ENCODE data around the gene LRRC15. TPM values are rescaled to one million over a fixed set of nuclear protein-coding genes. Genes with fewer than 3 reads are reported as not detected.

The LRRC15 gene
- polyA plus RNA-seq, 3 donors = not detected

- no peak for DNase-seq
- peaks cover 27% of the 10 kb centered on the region for H3K4me1 Mint-ChIP-seq
- H3K36me3 Mint-ChIP-seq = no peaks in the 10 kb centered on the region
- Histone ChIP-seq H3K9ac (ENCODE audit: insufficient read depth, low read length, poor library complexity, severe bottlenecking) (no peak overlapping the region), H3K4me3 (replicated peaks in 1 of 3; ENCODE audit: low read depth in 2 of 3, low read length in 3 of 3) (peak overlapping the region in 1 of 3 experiments; percentile 60), H3K9me3 (replicated peaks in 1 of 2; ENCODE audit: control insufficient read depth in 1 of 2, insufficient read depth in 1 of 2, low read length in 2 of 2) (peaks cover 0 to 15% of the 10 kb centered on the region in 2 donors), H3K36me3 (replicated peaks in 1 of 2; ENCODE audit: control insufficient read depth in 1 of 2, insufficient read depth in 2 of 2, low read length in 2 of 2) (no peaks in the 10 kb centered on the region), H3K4me2 (replicated peaks; ENCODE audit: extremely low read depth, low read length, poor library complexity, severe bottlenecking) (peak overlapping the region; percentile 70), H4K20me1 (ENCODE audit: insufficient read depth, low read length) (no peaks in the 10 kb centered on the region), H3K79me2 (ENCODE audit: insufficient read depth, low read length) (no peaks in the 10 kb centered on the region), H2AFZ (ENCODE audit: insufficient read depth, low read depth, low read length, poor library complexity, severe bottlenecking) (peak overlapping the region; percentile 29), H3K4me1 (ENCODE audit: control insufficient read depth in 1 of 2, insufficient read depth in 2 of 2, low read length in 2 of 2) (peaks cover 21 to 25% of the 10 kb centered on the region in 2 donors), H3K27ac (ENCODE audit: low read depth in 1 of 2, low read length in 2 of 2) (no peak overlapping the region), H3K27me3 (ENCODE audit: control insufficient read depth in 2 of 2, insufficient read depth in 2 of 2, low read length in 2 of 2) (peaks cover 30 to 61% of the 10 kb centered on the region in 2 donors)
- peak overlapping the region; percentile 65 to 87 for H3K4me3 Mint-ChIP-seq
- TF ChIP-seq, protein P1, sequence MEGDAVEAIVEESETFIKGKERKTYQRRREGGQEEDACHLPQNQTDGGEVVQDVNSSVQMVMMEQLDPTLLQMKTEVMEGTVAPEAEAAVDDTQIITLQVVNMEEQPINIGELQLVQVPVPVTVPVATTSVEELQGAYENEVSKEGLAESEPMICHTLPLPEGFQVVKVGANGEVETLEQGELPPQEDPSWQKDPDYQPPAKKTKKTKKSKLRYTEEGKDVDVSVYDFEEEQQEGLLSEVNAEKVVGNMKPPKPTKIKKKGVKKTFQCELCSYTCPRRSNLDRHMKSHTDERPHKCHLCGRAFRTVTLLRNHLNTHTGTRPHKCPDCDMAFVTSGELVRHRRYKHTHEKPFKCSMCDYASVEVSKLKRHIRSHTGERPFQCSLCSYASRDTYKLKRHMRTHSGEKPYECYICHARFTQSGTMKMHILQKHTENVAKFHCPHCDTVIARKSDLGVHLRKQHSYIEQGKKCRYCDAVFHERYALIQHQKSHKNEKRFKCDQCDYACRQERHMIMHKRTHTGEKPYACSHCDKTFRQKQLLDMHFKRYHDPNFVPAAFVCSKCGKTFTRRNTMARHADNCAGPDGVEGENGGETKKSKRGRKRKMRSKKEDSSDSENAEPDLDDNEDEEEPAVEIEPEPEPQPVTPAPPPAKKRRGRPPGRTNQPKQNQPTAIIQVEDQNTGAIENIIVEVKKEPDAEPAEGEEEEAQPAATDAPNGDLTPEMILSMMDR (IDR thresholded peaks at IDR 0.05) = no peak
- H3K27me3 Mint-ChIP-seq (ENCODE audit: low read depth in 3 of 3) = peaks cover 60 to 63% (median 61%) of the 10 kb centered on the region in 3 donors
- no peak overlapping the region for H3K27ac Mint-ChIP-seq
- intact Hi-C loops (cut with micrococcal nuclease) = loop anchor here in 1 of 2 donors (5.0 kb wide), 1 partner anchor 65 kb away; no protein-coding TSS in a partner anchor
- 2% methylated on average over 73 of the region's 73 CpGs for WGBS (ENCODE audit: insufficient coverage)
- H3K9me3 Mint-ChIP-seq = peaks cover 0 to 11% (median 4%) of the 10 kb centered on the region in 7 donors
Observed at GRCh38 chr3:194396859-194397756, 27.6 kb upstream of the LRRC15 start.

DNA sequence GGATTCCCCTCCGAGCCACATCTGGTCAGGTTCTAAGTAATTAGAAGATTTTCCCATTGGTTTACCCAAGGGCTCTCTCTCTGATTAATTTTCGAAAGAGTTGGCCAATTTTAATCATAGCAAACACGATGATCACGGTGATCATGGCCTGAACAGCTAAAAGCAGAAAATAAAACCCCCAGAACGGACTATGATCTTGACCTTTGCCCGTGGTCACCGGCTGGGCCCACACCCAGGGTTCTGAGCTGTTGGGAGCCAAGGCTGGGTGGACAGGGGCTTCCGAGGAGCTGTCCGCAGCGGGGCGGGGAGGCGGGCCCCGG is 27.0 kb upstream of the LRRC15 start:
- peak overlapping the region; percentile 57 to 82 for H3K4me3 Mint-ChIP-seq
- H4K20me1 ChIP-seq (ENCODE audit: insufficient read depth, low read length) = no peaks in the 10 kb centered on the region
- intact Hi-C loops (cut with micrococcal nuclease) = loop anchor here in 1 of 2 donors (5.0 kb wide), 1 partner anchor 64 kb away; no protein-coding TSS in a partner anchor

More for the DNA sequence above, 27.0 kb upstream of the LRRC15 start:
- Mint-ChIP-seq H3K4me1 (peaks cover 27% of the 10 kb centered on the region), H3K27me3 (ENCODE audit: low read depth in 3 of 3) (peaks cover 60 to 67% (median 61%) of the 10 kb centered on the region in 3 donors), H3K9me3 (peaks cover 0 to 11% (median 4%) of the 10 kb centered on the region in 7 donors), H3K27ac (no peak overlapping the region), H3K36me3 (no peaks in the 10 kb centered on the region)
- Histone ChIP-seq H3K4me2 (replicated peaks; ENCODE audit: extremely low read depth, low read length, poor library complexity, severe bottlenecking) (peak overlapping the region; percentile 70), H3K79me2 (ENCODE audit: insufficient read depth, low read length) (no peaks in the 10 kb centered on the region), H3K9ac (ENCODE audit: insufficient read depth, low read length, poor library complexity, severe bottlenecking) (no peak overlapping the region), H3K9me3 (replicated peaks in 1 of 2; ENCODE audit: control insufficient read depth in 1 of 2, insufficient read depth in 1 of 2, low read length in 2 of 2) (peaks cover 0 to 15% of the 10 kb centered on the region in 2 donors), H3K4me1 (ENCODE audit: control insufficient read depth in 1 of 2, insufficient read depth in 2 of 2, low read length in 2 of 2) (peaks cover 21 to 25% of the 10 kb centered on the region in 2 donors), H3K27me3 (ENCODE audit: control insufficient read depth in 2 of 2, insufficient read depth in 2 of 2, low read length in 2 of 2) (peaks cover 30 to 61% of the 10 kb centered on the region in 2 donors), H3K4me3 (replicated peaks in 1 of 3; ENCODE audit: low read depth in 2 of 3, low read length in 3 of 3) (peak overlapping the region in 1 of 3 experiments; percentile 60), H3K27ac (ENCODE audit: low read depth in 1 of 2, low read length in 2 of 2) (no peak overlapping the region), H2AFZ (ENCODE audit: insufficient read depth, low read depth, low read length, poor library complexity, severe bottlenecking) (no peak overlapping the region), H3K36me3 (replicated peaks in 1 of 2; ENCODE audit: control insufficient read depth in 1 of 2, insufficient read depth in 2 of 2, low read length in 2 of 2) (no peaks in the 10 kb centered on the region)
- DNase-seq = no peak
- TF ChIP-seq, protein P1 (IDR thresholded peaks at IDR 0.05) = no peak
- WGBS (ENCODE audit: insufficient coverage) = 5% methylated on average over 13 of the region's 13 CpGs

Data from CD14-positive monocyte (primary cell).